ENCODE measurements around the gene NUAK2.

- TF ChIP-seq, protein P1, sequence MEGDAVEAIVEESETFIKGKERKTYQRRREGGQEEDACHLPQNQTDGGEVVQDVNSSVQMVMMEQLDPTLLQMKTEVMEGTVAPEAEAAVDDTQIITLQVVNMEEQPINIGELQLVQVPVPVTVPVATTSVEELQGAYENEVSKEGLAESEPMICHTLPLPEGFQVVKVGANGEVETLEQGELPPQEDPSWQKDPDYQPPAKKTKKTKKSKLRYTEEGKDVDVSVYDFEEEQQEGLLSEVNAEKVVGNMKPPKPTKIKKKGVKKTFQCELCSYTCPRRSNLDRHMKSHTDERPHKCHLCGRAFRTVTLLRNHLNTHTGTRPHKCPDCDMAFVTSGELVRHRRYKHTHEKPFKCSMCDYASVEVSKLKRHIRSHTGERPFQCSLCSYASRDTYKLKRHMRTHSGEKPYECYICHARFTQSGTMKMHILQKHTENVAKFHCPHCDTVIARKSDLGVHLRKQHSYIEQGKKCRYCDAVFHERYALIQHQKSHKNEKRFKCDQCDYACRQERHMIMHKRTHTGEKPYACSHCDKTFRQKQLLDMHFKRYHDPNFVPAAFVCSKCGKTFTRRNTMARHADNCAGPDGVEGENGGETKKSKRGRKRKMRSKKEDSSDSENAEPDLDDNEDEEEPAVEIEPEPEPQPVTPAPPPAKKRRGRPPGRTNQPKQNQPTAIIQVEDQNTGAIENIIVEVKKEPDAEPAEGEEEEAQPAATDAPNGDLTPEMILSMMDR (IDR thresholded peaks at IDR 0.05), result peak in 3 of 4 donors; percentile 22 to 32 (median 27)
- TF ChIP-seq POLR2A (IDR thresholded peaks at IDR 0.05), result peak; percentile 92
Observed at GRCh38 chr1:205321162-205321958, at the start of gene NUAK2.
